Neural progenitor cell (in vitro differentiated cells): ENCODE measurements around the gene LRRC4B. TPM values are rescaled to one million over a fixed set of nuclear protein-coding genes. Genes with fewer than 3 reads are reported as not detected.
"Not testable (repeated sequence)": the region's sequence is repeated elsewhere in the genome, so short reads cannot be mapped to it uniquely, and the experiment has no call there.

Experiments used
- DNase-seq: peaks from one replicate; pipeline ENCODE4 v3.0.0-alpha.2; 2016; ENCODE audit warnings: low spot score
- H2AFZ ChIP-seq: fragments of 200-600 bp; sonication (generic); replicated peaks from 2 replicates; pipeline ENCODE4 v1.6.1; 2016; ENCODE audit warnings: antibody characterized with exemption
- H3F3A ChIP-seq: fragments of 200-600 bp; sonication (generic); 2 replicates; pipeline ENCODE4 v1.6.1; 2016; ENCODE audit warnings: antibody characterized with exemption, low read depth
- H3K27ac ChIP-seq: fragments of 200-600 bp; sonication (generic); 2 replicates; pipeline ENCODE4 v1.5.1; 2016; ENCODE audit warnings: mild to moderate bottlenecking
- H3K27me3 ChIP-seq: fragments of 200-600 bp; sonication (generic); 2 replicates; pipeline ENCODE4 v1.6.1; 2016; ENCODE audit warnings: mild to moderate bottlenecking, moderate library complexity
- H3K36me3 ChIP-seq: fragments of 200-600 bp; sonication (generic); 2 replicates; pipeline ENCODE4 v1.5.1; 2016
- H3K4me1 ChIP-seq: fragments of 200-600 bp; sonication (generic); 2 replicates; pipeline ENCODE4 v1.6.1; 2016; ENCODE audit warnings: mixed run types
- H3K4me2 ChIP-seq: fragments of 200-600 bp; sonication (generic); 2 replicates; pipeline ENCODE4 v1.6.1; 2016
- H3K4me3 ChIP-seq: fragments of 200-600 bp; sonication (generic); 2 replicates; pipeline ENCODE4 v1.5.1; 2016
- H3K79me2 ChIP-seq: fragments of 200-600 bp; sonication (generic); 2 replicates; pipeline ENCODE4 v1.6.1; 2016; ENCODE audit warnings: low read depth
- H3K9ac ChIP-seq: fragments of 200-600 bp; sonication (generic); 2 replicates; pipeline ENCODE4 v1.6.1; 2016
- H3K9me3 ChIP-seq: fragments of 200-600 bp; sonication (generic); 2 replicates; pipeline ENCODE4 v1.5.1; 2016; ENCODE audit warnings: low read depth
- H4K20me1 ChIP-seq: fragments of 200-600 bp; sonication (generic); 2 replicates; pipeline ENCODE4 v1.6.1; 2016; ENCODE audit warnings: low read depth
- H3K27ac Mint-ChIP-seq: 3 replicates; pipeline ENCODE4 v1.8.0; 2021; ENCODE audit warnings: mixed read lengths
- H3K27me3 Mint-ChIP-seq: 2 replicates; pipeline ENCODE4 v1.8.0; 2022; ENCODE audit warnings: low read depth, mild to moderate bottlenecking, inconsistent platforms, moderate library complexity, mixed read lengths; ENCODE audit not compliant: insufficient read depth
- H3K36me3 Mint-ChIP-seq: 3 replicates; pipeline ENCODE4 v1.8.0; 2021; ENCODE audit warnings: mixed read lengths
- H3K4me1 Mint-ChIP-seq: 3 replicates; pipeline ENCODE4 v1.8.0; 2021; ENCODE audit warnings: mixed read lengths
- H3K4me3 Mint-ChIP-seq: 3 replicates; pipeline ENCODE4 v1.8.0; 2021; ENCODE audit warnings: mild to moderate bottlenecking, moderate library complexity, mixed read lengths
- H3K9me3 Mint-ChIP-seq: 3 replicates; pipeline ENCODE4 v1.8.0; 2020; ENCODE audit warnings: mixed read lengths
- CTCF ChIP-seq: fragments of 200-600 bp; sonication (generic); IDR thresholded peaks from 2 replicates; pipeline ENCODE4 v1.5.1; 2017; ENCODE audit warnings: antibody characterized with exemption, mild to moderate bottlenecking
- EZH2 ChIP-seq: fragments of 200-600 bp; sonication (generic); IDR thresholded peaks from 2 replicates; pipeline ENCODE4 v1.6.1; 2017; ENCODE audit warnings: antibody characterized with exemption, mild to moderate bottlenecking, moderate library complexity
- EZH2phosphoT487 ChIP-seq: fragments of 200-600 bp; sonication (generic); IDR thresholded peaks from 2 replicates; pipeline ENCODE4 v1.6.1; 2017; ENCODE audit warnings: antibody characterized with exemption
- total RNA-seq: library from RNA; depleted of rRNA; stranded (reverse); fragments of >200 nt; gene quantifications from 2 replicates; pipeline ENCODE4 v1.2.3, GENCODE V29; 2015; ENCODE audit warnings: low replicate concordance

Gene LRRC4B
- total RNA-seq, 1 donor from 2014 or later, result 12.0 TPM

- no peak for DNase-seq
- Mint-ChIP-seq H3K36me3 (no peaks in the 10 kb centered on the region), H3K9me3 (peaks cover 6% of the 10 kb centered on the region), H3K4me3 (no peak overlapping the region), H3K27ac (no peak overlapping the region), H3K27me3 (no peaks in the 10 kb centered on the region), H3K4me1 (peaks cover 7% of the 10 kb centered on the region)
- Histone ChIP-seq H3K9ac (no peak overlapping the region), H3K4me3 (no peak overlapping the region), H3K36me3 (no peaks in the 10 kb centered on the region), H2AFZ (no peak overlapping the region), H3F3A (no peaks in the 10 kb centered on the region), H3K4me1 (no peaks in the 10 kb centered on the region), H3K9me3 (no peaks in the 10 kb centered on the region), H3K79me2 (no peaks in the 10 kb centered on the region), H4K20me1 (no peaks in the 10 kb centered on the region), H3K27ac (no peak overlapping the region), H3K4me2 (no peak overlapping the region), H3K27me3 (no peaks in the 10 kb centered on the region)
- no peak for TF ChIP-seq EZH2phosphoT487
- TF ChIP-seq CTCF, result no peak
- no peak for TF ChIP-seq EZH2
These were observed 12.0 kb upstream of the LRRC4B start for GRCh38 chr19:50580240-50580639.

DNA sequence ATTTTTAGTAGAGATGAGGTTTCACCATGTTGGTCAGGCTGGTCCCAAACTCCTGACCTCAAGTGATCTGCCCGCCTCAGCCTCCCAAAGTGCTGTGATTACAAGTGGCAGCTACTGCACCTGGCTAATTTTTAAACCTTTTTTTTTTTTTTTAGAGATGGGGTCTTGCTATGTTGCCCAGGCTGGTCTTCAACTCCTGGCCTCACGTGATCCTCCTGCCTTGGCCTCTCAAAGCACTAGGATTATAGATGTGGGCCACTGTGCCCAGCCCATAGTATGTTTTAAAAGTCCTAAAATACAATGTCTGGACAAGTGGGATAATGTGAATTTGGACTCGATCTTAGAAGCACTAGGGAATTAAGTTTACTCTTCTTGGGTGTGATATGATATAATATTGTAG, 8.5 kb upstream of the LRRC4B start:
- H3K27me3 Mint-ChIP-seq, H3K27ac ChIP-seq, H3K4me1 Mint-ChIP-seq, H3K36me3 ChIP-seq, H3K36me3 Mint-ChIP-seq, H3K4me2 ChIP-seq, H3K4me1 ChIP-seq, H4K20me1 ChIP-seq, H3K27me3 ChIP-seq, H3K27ac Mint-ChIP-seq, H3K9me3 ChIP-seq, DNase-seq, H3K4me3 Mint-ChIP-seq, H3K9me3 Mint-ChIP-seq, H3F3A ChIP-seq, H3K9ac ChIP-seq, H2AFZ ChIP-seq, H3K4me3 ChIP-seq, H3K79me2 ChIP-seq: not testable (repeated sequence)

DNA sequence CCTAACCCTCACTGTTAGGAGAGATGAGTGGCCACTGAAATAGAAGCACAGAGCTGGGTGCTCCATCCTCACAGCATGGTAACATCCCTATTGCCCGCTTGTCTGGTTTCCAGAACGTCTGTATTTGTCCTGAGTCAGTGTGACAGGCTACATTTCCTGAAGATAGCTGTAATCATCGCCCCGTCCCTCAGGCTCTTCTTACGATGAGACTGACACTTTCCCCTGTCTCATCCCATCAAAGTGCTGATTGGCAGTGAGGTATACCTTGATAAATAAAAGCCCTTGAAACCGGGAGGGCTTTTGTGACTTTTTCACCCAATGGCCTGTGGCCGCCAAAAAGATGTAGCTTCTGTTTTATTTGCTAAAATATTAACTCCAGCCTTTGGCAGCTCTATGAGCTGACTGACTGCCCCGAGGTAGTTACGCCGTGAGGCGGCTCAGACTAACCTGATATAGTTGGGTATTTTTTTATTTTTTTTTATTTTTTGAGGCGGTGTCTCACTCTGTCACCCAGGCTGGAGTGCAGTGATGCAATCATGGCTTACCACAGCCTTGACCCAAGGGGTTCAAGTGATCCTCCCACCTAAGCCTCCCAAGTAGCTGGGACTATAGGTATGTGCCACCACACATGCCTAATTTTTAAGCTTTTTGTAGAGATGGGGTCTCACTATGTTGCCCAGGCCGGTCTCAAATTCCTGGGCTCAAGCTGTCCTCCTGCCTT, 5.7 kb upstream of the LRRC4B start:
- Histone ChIP-seq H4K20me1 (no peaks in the 10 kb centered on the region), H3K36me3 (no peaks in the 10 kb centered on the region), H3K4me1 (no peaks in the 10 kb centered on the region), H3F3A (no peaks in the 10 kb centered on the region), H3K79me2 (no peaks in the 10 kb centered on the region), H3K4me3 (no peak overlapping the region), H2AFZ (no peak overlapping the region), H3K27ac (no peak overlapping the region), H3K4me2 (no peak overlapping the region), H3K9me3 (no peaks in the 10 kb centered on the region), H3K27me3 (peaks cover 38% of the 10 kb centered on the region), H3K9ac (no peak overlapping the region)
- H3K27ac Mint-ChIP-seq, result no peak overlapping the region
- peaks cover 8% of the 10 kb centered on the region for H3K4me1 Mint-ChIP-seq
- no peak overlapping the region for H3K4me3 Mint-ChIP-seq
- TF ChIP-seq EZH2phosphoT487, result no peak
- no peak for TF ChIP-seq CTCF
- no peak for TF ChIP-seq EZH2
- peaks cover 4% of the 10 kb centered on the region for H3K27me3 Mint-ChIP-seq
- H3K9me3 Mint-ChIP-seq, result no peaks in the 10 kb centered on the region
- H3K36me3 Mint-ChIP-seq, result no peaks in the 10 kb centered on the region
- no peak for DNase-seq

- Histone ChIP-seq H3K79me2 (no peaks in the 10 kb centered on the region), H3F3A (no peaks in the 10 kb centered on the region), H3K9ac (no peak overlapping the region), H4K20me1 (peaks cover 14% of the 10 kb centered on the region), H3K9me3 (no peaks in the 10 kb centered on the region), H3K4me2 (no peak overlapping the region), H3K4me3 (no peak overlapping the region), H3K27ac (no peak overlapping the region), H2AFZ (no peak overlapping the region), H3K4me1 (peaks cover 12% of the 10 kb centered on the region), H3K36me3 (no peaks in the 10 kb centered on the region), H3K27me3 (peaks cover 67% of the 10 kb centered on the region)
- Mint-ChIP-seq H3K4me3 (no peak overlapping the region), H3K4me1 (peaks cover 15% of the 10 kb centered on the region), H3K27ac (peak overlapping the region; percentile 38), H3K27me3 (peaks cover 8% of the 10 kb centered on the region), H3K36me3 (no peaks in the 10 kb centered on the region), H3K9me3 (no peaks in the 10 kb centered on the region)
- no peak for DNase-seq
- no peak for TF ChIP-seq CTCF
- TF ChIP-seq EZH2, result no peak
- TF ChIP-seq EZH2phosphoT487, result no peak
These were observed 2.8 kb upstream of the LRRC4B start for GRCh38 chr19:50570997-50571396.
